ENCODE results near the gene NDUFB5.
"Not testable (repeated sequence)": the region's sequence is repeated elsewhere in the genome, so short reads cannot be mapped to it uniquely, and the experiment has no call there.

Gene NDUFB5

GRCh38 chr3:179630753-179631451, 26.3 kb downstream of the NDUFB5 start:
- DNase-seq (ENCODE audit: low read depth in 1 of 2, low spot score in 1 of 2), result no peak

- no peak for DNase-seq (ENCODE audit: low read depth in 1 of 2, low spot score in 1 of 2)
Observed at GRCh38 chr3:179640469-179640868, 35.9 kb downstream of the NDUFB5 start.

GRCh38 chr3:179642871-179643270, 38.3 kb downstream of the NDUFB5 start:
- DNase-seq (ENCODE audit: low read depth in 1 of 2, low spot score in 1 of 2), result no peak

- DNase-seq (ENCODE audit: low read depth in 1 of 2, low spot score in 1 of 2), result not testable (repeated sequence)
Observed at GRCh38 chr3:179643837-179644236, 39.2 kb downstream of the NDUFB5 start.

- no peak for DNase-seq (ENCODE audit: low read depth in 1 of 2, low spot score in 1 of 2)
Observed at GRCh38 chr3:179646177-179646576, 41.6 kb downstream of the NDUFB5 start.

- DNase-seq (ENCODE audit: low read depth in 1 of 2, low spot score in 1 of 2), result no peak
Observed at GRCh38 chr3:179651687-179652446, 47.3 kb downstream of the NDUFB5 start.

GRCh38 chr3:179652447-179653095, 48.0 kb downstream of the NDUFB5 start, which contains the start of gene USP13:
TSS of gene USP13 (plus strand) at chr3:179653040. CDS start at chr3:179653226, 186 bp downstream.
- DNase-seq (ENCODE audit: low read depth in 1 of 2, low spot score in 1 of 2), result peak; percentile 39 to 47

- peak; percentile 53 to 54 for DNase-seq (ENCODE audit: low read depth in 1 of 2, low spot score in 1 of 2)
Observed at GRCh38 chr3:179653096-179653797, 48.7 kb downstream of the NDUFB5 start.

DNA sequence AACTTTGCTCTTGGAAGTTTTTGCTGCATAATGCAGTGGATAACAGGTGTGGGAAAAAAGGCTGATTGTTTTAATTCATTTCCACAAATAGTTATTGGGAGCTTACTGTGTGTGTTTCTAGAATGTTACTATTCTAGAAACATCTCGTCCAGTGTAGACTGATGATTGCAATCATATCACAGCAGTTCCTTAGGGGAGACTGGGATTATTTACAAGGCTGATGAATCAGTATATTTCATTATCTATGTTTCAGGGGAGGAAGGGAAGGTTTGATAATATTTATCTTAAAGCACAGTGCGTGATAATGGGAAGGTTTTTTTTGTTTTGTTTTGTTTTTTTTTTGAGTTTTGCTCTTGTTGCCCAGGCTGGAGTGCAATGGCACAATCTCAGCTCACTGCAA, 50.6 kb downstream of the NDUFB5 start:
- DNase-seq (ENCODE audit: low read depth in 1 of 2, low spot score in 1 of 2), result no peak

- DNase-seq (ENCODE audit: low read depth in 1 of 2, low spot score in 1 of 2), result no peak
Observed at GRCh38 chr3:179658606-179659005, 54.0 kb downstream of the NDUFB5 start.

- no peak for DNase-seq (ENCODE audit: low read depth in 1 of 2, low spot score in 1 of 2)
Observed at GRCh38 chr3:179660872-179661271, 56.3 kb downstream of the NDUFB5 start.

GRCh38 chr3:179661777-179662176, 57.2 kb downstream of the NDUFB5 start:
- no peak for DNase-seq (ENCODE audit: low read depth in 1 of 2, low spot score in 1 of 2)

- no peak for DNase-seq (ENCODE audit: low read depth in 1 of 2, low spot score in 1 of 2)
Observed at GRCh38 chr3:179663093-179663492, 58.5 kb downstream of the NDUFB5 start.

GRCh38 chr3:179666030-179666429, 61.4 kb downstream of the NDUFB5 start:
- no peak for DNase-seq (ENCODE audit: low read depth in 1 of 2, low spot score in 1 of 2)

GRCh38 chr3:179666436-179667035, 61.9 kb downstream of the NDUFB5 start:
- DNase-seq (ENCODE audit: low read depth in 1 of 2, low spot score in 1 of 2), result no peak

DNA sequence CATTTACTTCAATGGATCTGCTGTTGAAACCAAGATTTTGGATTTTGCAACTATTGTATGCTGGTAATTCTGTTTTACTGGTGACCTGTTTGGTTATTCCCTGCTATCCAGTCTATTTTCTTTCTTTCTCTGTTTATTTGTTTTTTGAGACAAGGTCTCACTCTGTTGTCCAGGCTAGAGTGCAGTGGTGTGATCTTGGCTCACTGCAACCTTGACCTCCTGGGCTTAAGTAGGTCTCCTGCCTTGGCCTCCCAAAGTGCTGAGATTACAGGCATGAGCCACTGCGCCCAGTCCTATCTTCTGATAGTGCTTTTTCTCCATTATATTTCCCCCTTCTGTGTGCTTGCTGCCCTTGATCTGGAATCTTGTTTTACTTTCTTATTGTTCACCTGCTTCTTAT, 63.8 kb downstream of the NDUFB5 start:
- DNase-seq (ENCODE audit: low read depth in 1 of 2, low spot score in 1 of 2), result no peak

DNA sequence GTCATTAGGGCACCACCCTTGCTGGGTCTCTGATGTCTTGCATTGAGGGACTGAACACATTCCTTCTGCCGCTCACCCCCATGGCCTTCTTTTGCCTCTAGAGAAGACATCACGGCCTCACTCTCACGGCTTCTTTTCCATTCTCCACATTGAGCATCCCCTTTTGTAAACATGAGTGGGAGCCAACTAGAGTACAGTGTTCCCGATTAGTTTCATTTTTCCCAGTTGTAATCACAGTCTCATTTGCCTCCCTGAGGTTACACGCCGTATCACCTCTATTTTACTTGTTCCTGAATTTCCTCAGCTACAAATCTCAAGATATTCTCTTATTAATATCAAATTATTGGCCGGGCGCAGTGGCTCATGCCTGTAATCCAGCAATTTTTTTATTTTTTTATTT, 65.7 kb downstream of the NDUFB5 start:
- no peak for DNase-seq (ENCODE audit: low read depth in 1 of 2, low spot score in 1 of 2)

DNA sequence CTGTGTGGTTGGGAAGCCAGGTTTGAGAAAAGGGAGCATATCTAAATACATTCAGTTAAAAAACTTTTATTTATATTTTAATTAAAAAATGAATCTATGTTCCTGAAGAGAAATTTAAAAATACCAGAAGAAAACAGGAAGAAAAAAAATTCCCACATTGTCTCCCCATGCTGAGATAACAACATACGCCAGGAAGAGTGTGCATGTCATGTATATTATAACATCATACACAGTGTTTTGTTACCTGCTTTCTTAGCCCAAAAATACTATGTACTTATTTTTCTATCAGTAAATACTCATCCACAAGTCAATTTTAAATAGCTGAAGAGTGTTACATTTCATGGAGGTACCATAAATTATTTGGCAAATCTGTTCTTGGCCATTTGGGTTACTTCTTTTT, 66.7 kb downstream of the NDUFB5 start:
- DNase-seq (ENCODE audit: low read depth in 1 of 2, low spot score in 1 of 2), result no peak

- no peak for DNase-seq (ENCODE audit: low read depth in 1 of 2, low spot score in 1 of 2)
Observed at GRCh38 chr3:179671747-179672242, 67.2 kb downstream of the NDUFB5 start.

GRCh38 chr3:179672918-179673317, 68.3 kb downstream of the NDUFB5 start:
- no peak for DNase-seq (ENCODE audit: low read depth in 1 of 2, low spot score in 1 of 2)

- no peak for DNase-seq (ENCODE audit: low read depth in 1 of 2, low spot score in 1 of 2)
Observed at GRCh38 chr3:179673523-179673922, 68.9 kb downstream of the NDUFB5 start.

All from activated CD4-positive, alpha-beta T cell treated with anti-CD3 and anti-CD28 coated beads, Interleukin-2, amount 50 U/mL, for 24 hours (primary cell).